ENCODE data around the gene NUDT3. TPM values are rescaled to one million over a fixed set of nuclear protein-coding genes. Genes with fewer than 3 reads are reported as not detected.
"Not testable (repeated sequence)": the region's sequence is repeated elsewhere in the genome, so short reads cannot be mapped to it uniquely, and the experiment has no call there.

The NUDT3 gene
- total RNA-seq, 1 experiment from 2014 or later: 48.4 TPM

- peak; percentile 29 for DNase-seq
- no TSS peak for BruUV-seq (replicated peaks)
- CTCF ChIA-PET: interaction anchor here (1.4 kb wide), 1 partner anchor 52 kb away, joined by 4 read pairs; no protein-coding TSS in a partner anchor
- no peak for TF ChIP-seq CTCF (IDR thresholded peaks at IDR 0.05; ENCODE audit: unreplicated experiment)
- Mint-ChIP-seq H3K27me3 (ENCODE audit: unreplicated experiment) (no peaks in the 10 kb centered on the region), H3K9me3 (ENCODE audit: low read depth, unreplicated experiment) (no peaks in the 10 kb centered on the region), H3K4me1 (ENCODE audit: low read depth, unreplicated experiment) (peaks cover 39% of the 10 kb centered on the region), H3K36me3 (ENCODE audit: insufficient read depth, unreplicated experiment) (no peaks in the 10 kb centered on the region), H3K27ac (ENCODE audit: unreplicated experiment) (no peak overlapping the region), H3K4me3 (ENCODE audit: low read depth, unreplicated experiment) (no peak overlapping the region)
- intact Hi-C loops (cut with micrococcal nuclease; ENCODE audit: unreplicated experiment): no loop called here
Observed at GRCh38 chr6:34358389-34358905, 34.0 kb downstream of the NUDT3 start.

- TF ChIP-seq CTCF (IDR thresholded peaks at IDR 0.05; ENCODE audit: unreplicated experiment): no peak
- no peak overlapping the region for H3K4me3 Mint-ChIP-seq (ENCODE audit: low read depth, unreplicated experiment)
- peaks cover 39% of the 10 kb centered on the region for H3K4me1 Mint-ChIP-seq (ENCODE audit: low read depth, unreplicated experiment)
- H3K9me3 Mint-ChIP-seq (ENCODE audit: low read depth, unreplicated experiment): no peaks in the 10 kb centered on the region
- no peak overlapping the region for H3K27ac Mint-ChIP-seq (ENCODE audit: unreplicated experiment)
- CTCF ChIA-PET: interaction anchor here (0.6 to 1.4 kb wide), 2 partner anchors 37 to 52 kb away, joined by 3 to 4 read pairs; no protein-coding TSS in a partner anchor
- no peaks in the 10 kb centered on the region for H3K27me3 Mint-ChIP-seq (ENCODE audit: unreplicated experiment)
- DNase-seq: no peak
- no peaks in the 10 kb centered on the region for H3K36me3 Mint-ChIP-seq (ENCODE audit: insufficient read depth, unreplicated experiment)
- intact Hi-C loops (cut with micrococcal nuclease; ENCODE audit: unreplicated experiment): no loop called here
- BruUV-seq (replicated peaks): no TSS peak
Observed at GRCh38 chr6:34357937-34358336, 34.5 kb downstream of the NUDT3 start.

GRCh38 chr6:34355889-34356288 lies 36.6 kb downstream of the NUDT3 start:
- H3K4me3 Mint-ChIP-seq (ENCODE audit: low read depth, unreplicated experiment): no peak overlapping the region

GRCh38 chr6:34354230-34354629 lies 38.2 kb downstream of the NUDT3 start:
- BruUV-seq (replicated peaks); H3K27me3 Mint-ChIP-seq (ENCODE audit: unreplicated experiment); H3K36me3 Mint-ChIP-seq (ENCODE audit: insufficient read depth, unreplicated experiment); H3K4me3 Mint-ChIP-seq (ENCODE audit: low read depth, unreplicated experiment); CTCF ChIA-PET; intact Hi-C loops (cut with micrococcal nuclease; ENCODE audit: unreplicated experiment); H3K9me3 Mint-ChIP-seq (ENCODE audit: low read depth, unreplicated experiment); H3K27ac Mint-ChIP-seq (ENCODE audit: unreplicated experiment); DNase-seq: not testable (repeated sequence)
- H3K4me1 Mint-ChIP-seq (ENCODE audit: low read depth, unreplicated experiment): peaks cover 31% of the 10 kb centered on the region

More at GRCh38 chr6:34355889-34356288, 36.6 kb downstream of the NUDT3 start:
- intact Hi-C loops (cut with micrococcal nuclease; ENCODE audit: unreplicated experiment): no loop called here
- H3K9me3 Mint-ChIP-seq (ENCODE audit: low read depth, unreplicated experiment): no peaks in the 10 kb centered on the region
- peaks cover 43% of the 10 kb centered on the region for H3K4me1 Mint-ChIP-seq (ENCODE audit: low read depth, unreplicated experiment)
- no peak for DNase-seq
- TF ChIP-seq CTCF (IDR thresholded peaks at IDR 0.05; ENCODE audit: unreplicated experiment): no peak
- peaks cover 5% of the 10 kb centered on the region for H3K36me3 Mint-ChIP-seq (ENCODE audit: insufficient read depth, unreplicated experiment)
- no TSS peak for BruUV-seq (replicated peaks)
- no peaks in the 10 kb centered on the region for H3K27me3 Mint-ChIP-seq (ENCODE audit: unreplicated experiment)
- CTCF ChIA-PET: interaction anchor here (1.1 kb wide), 2 partner anchors 9 to 88 kb away, joined by 3 read pairs; no protein-coding TSS in a partner anchor
- no peak overlapping the region for H3K27ac Mint-ChIP-seq (ENCODE audit: unreplicated experiment)

GRCh38 chr6:34353530-34353929 lies 38.9 kb downstream of the NUDT3 start:
- H3K9me3 Mint-ChIP-seq (ENCODE audit: low read depth, unreplicated experiment); H3K36me3 Mint-ChIP-seq (ENCODE audit: insufficient read depth, unreplicated experiment); H3K27ac Mint-ChIP-seq (ENCODE audit: unreplicated experiment); intact Hi-C loops (cut with micrococcal nuclease; ENCODE audit: unreplicated experiment); H3K27me3 Mint-ChIP-seq (ENCODE audit: unreplicated experiment); H3K4me3 Mint-ChIP-seq (ENCODE audit: low read depth, unreplicated experiment); CTCF ChIA-PET; DNase-seq; BruUV-seq (replicated peaks): not testable (repeated sequence)
- peaks cover 24% of the 10 kb centered on the region for H3K4me1 Mint-ChIP-seq (ENCODE audit: low read depth, unreplicated experiment)
